NCI-H1092 treated with DMSO at 0.1 percent for 48 hours (cell line): ENCODE results near the gene CEACAM6.
A peak's percentile ranks its signal among the peaks of the same experiment; 100 is the strongest.
"Not testable (repeated sequence)": the region's sequence is repeated elsewhere in the genome, so short reads cannot be mapped to it uniquely, and the experiment has no call there.

ENCODE experiments used
- DNase-seq: peaks from one replicate; lab custom pipeline; 2025; lab: John Stamatoyannopoulos, UW

CEACAM6 gene

DNA sequence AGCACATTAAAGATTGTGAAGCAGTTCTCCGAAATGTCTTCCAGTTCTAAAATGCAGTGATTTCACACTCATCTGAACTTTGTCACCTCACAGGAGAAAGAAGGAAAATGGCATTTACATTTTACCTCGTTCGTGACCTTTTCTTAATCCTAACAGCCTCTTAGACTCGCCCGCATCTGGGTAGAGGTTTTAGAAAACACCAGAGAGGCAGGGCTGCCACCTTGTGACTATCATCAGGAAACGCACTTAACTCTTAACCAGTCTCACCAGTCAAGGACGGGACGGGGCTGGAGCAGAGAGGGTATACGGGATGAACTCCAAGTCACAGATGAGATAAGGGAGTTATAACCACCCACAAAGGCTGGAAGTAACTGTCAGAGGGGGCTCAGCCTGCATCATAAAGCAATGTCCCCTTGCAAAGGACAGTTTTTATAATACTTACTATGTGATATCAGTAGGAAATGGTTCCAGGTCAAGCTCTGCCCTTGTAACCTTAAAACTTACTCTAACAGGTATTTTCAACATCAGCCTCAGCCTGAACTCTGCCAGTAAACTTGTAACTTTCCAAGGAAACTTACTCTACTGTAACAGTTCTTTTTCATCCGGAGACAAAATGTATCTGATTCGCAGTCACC is 8.6 kb upstream of the CEACAM6 start:
- DNase-seq: peak; percentile 84

DNA sequence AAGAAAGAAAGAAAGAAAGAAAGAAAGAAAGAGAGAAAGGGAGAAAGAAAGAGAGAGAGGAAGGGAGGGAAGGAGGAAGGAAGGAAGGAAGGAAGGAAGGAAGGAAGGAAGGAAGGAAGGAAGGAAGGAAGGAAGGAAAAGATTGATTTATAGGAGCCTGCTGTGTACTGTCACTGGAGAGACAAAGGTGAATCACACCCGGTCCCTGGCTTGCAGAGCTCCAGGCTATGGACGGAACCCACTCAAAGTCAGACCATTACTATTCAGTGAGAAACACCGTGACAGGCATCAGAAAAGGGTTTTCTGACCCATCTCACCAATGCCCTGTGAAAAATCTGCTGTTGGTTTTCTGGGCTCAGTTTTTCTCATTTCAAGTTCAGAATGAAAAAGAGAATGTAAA is 7.3 kb upstream of the CEACAM6 start:
- no peak for DNase-seq

DNA sequence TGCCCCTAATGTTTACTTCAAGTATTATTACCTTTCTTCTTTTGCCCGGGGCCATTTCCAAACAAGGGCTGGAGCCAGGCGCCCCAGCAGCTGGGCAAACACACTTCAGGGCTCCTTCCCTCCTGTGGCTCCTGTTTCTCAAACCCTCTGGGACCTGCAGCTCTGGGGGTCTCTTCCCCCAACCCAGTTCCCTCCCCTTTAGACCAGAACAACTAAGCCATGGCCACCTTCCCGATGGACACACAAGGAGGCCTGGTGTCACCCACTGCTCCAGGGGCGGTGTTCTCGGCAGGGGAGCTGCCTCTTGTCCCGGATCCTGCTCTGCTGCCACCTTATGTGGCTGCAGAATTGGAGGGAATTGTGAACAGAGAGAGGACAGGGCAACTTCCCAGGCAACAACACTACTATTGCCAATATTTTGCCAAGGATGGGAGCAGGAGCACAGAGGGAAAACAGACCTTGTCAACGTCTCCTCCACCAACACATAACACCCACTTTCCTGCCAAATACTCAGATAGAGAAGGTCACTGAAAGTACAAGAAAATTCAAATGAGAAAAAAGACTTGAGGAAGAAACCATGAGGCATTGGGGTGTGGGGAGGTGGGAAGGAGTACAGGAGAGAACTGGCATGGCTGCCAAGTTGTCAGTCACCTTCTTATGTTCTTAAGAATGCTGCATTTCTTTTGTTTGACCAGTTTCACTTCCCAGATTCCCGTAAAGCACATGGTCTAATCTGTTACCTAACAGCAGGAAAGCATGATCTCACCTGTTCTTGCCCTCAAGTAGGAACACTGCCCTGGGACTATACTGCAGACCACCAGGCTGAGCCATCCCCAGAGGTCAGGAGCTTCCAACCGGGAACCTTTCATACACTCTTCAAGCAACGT is 4.8 kb upstream of the CEACAM6 start:
- DNase-seq: peak; percentile 57

DNA sequence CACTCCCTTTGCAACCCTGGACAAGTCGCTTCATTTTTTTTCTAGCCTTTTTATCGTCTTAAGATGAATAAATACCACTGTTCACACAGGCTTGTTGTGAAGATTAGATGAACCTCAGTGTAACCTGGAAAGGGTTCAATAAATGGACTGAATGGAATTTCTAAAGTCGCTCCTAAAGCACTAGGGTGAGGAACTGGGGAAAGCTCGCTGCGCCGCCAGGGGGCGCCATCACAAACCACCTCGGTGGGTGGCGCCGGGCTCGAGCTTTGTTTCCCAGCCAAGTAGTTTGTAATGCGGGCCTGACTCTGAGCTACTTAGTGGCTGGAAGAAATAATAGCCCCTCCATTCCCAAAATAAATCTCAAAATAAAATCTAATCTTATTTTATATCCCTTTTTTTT is 2.2 kb upstream of the CEACAM6 start:
- no peak for DNase-seq

DNA sequence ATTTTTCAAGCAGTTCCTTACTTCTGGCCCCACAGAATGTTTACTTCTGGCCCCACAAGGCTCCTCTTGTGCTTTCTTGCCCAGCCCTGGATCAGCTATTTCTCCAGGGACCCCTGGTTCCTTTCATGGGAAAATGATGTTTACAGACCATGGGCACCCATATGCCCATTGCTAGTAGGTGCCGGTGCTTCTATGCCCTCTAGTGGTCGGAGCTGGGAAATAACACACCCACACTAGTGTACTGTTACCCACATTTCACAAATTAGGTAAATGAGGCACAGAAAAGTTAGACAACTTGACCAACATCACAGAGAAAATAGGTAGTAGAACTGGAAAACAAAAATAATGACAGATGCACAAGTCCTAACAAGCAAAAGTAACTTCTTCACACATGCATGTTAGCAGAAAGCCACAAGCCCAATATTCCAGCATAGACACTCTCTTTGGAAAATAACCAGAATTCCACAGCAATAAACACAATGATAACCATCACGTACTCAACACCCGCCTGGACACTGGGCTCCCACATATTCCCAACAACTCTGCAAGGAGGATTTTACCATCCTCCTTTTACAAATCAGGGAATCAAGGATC is 1.3 kb upstream of the CEACAM6 start:
- DNase-seq: peak; percentile 77

DNA sequence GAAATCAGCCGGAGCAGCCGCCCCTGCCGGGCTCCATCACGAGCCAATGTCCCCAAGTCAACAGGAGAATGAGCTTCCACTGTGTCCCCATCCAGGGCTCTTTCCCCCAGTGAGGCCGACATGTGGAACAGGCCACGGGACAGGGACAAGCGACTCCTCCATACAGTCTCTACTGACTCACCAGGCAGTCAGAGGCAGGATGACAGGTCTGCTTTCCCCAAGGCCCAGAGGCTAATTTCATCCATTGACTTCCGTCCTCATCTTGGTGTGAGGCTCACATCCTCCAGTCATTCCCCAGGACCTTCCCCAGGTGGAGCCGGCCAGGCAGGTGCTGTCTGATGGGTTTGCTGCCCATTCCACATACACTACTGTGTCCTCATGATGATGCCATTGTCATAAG is 3.5 kb downstream of the CEACAM6 start:
- no peak for DNase-seq

DNA sequence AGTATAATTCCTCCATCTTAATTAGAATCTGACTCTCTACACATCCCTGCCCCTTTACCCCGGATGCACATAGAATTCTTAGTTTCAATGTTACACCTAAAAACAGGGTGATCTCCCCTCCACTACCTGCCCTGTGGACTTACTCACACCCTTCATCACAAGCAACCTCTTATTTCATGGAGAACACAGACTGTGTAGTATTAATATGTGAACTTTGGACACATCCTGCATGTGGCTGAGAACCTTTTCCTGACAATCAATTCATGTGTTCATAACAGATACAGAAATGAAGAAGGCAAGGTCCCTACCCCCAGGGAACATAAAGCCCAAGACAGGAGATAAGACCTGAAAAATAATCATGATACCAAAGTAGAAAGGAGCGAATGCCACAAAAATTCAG is 11.8 kb downstream of the CEACAM6 start:
- DNase-seq: no peak

DNA sequence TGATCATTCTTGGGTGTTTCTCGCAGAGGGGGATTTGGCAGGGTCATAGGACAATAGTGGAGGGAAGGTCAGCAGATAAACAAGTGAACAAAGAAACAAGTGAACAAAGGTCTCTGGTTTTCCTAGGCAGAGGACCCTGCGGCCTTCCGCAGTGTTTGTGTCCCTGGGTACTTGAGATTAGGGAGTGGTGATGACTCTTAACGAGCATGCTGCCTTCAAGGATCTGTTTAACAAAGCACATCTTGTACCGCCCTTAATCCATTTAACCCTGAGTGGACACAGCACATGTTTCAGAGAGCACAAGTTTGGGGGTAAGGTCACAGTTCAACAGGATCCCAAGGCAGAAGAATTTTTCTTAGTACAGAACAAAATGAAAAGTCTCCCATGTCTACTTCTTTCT is 12.8 kb downstream of the CEACAM6 start:
- not testable (repeated sequence) for DNase-seq

DNA sequence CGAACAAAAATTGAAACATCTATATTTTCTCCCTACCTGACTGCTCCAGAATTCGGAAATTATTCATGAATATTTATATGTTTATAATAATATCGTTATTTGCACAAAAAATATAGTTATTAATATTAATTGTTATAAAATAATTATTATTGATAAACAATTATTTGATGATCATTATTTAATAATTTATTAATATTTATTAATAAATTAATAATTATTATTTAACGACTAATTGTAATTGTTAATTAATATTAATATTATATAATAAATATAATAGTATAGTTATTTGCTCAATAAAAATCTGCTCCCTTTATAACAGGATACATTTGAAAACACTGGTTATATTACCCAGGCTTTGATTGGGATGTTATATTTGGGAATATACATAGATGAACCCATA is 14.3 kb downstream of the CEACAM6 start:
- no peak for DNase-seq

DNA sequence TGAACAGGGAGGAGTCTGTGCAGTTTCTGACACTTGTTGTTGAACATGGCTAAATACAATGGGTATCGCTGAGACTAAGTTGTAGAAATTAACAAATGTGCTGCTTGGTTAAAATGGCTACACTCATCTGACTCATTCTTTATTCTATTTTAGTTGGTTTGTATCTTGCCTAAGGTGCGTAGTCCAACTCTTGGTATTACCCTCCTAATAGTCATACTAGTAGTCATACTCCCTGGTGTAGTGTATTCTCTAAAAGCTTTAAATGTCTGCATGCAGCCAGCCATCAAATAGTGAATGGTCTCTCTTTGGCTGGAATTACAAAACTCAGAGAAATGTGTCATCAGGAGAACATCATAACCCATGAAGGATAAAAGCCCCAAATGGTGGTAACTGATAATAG is 16.1 kb downstream of the CEACAM6 start:
- no peak for DNase-seq

DNA sequence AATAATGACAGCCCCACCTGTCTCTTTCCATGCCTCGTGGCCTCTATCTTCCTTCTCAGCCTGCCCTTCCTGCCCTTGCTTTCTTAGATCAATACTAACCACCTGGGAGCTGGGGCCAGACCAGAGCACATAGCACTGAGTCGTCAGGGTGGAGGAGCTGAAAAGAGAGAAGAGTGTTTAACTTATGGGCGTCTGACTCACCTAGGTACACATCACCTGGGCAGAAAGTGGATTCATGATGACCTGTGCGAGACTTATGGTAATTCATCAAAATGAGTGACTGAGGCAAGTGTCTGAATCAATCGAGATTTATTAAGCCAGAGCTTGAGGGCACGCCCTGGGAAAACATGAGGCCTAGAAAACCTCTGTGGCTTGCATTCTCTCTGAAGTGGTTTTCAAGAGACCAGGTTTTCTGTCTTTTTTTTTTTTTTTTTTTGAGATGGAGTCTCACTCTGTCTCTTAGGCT is 19.2 kb downstream of the CEACAM6 start:
- DNase-seq: peak; percentile 86

DNA sequence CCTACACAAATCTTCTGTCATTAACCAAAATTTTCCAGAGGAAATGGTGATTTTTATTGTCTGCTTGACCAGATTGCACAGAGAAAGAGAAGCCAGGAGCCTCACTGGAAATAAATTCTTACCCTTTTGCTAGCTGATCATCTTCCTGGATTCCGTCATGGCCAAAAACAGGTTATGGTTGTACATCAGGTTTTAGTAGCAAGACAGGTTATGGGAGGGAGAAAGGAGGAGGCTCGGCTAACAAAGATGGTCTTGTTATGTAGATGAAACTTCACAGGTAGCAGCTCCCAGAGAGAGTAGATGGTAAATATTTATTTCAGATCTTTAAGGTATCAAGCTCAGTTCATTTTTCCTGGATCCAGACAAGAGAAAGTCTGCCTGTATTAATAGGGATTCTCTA is 21.4 kb downstream of the CEACAM6 start:
- DNase-seq: no peak

DNA sequence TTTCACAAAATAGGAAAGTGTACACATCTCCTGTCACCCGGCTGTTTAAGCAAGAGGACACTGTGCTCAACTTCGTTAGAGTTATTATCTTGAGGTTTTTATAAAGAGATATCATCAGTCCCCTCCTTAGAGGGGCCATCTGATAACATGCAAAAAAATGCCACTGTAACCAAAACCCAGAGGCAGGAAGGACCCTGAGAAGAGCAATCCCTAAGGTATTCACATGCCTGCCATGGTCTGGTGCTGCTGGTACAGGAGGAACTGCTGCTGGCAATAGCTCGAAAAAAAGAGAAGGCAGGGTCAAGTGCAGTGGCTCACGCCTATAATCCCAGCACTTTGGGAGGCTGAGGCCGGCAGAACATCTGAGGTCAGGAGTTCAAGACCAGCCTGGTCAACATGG is 28.3 kb downstream of the CEACAM6 start:
- no peak for DNase-seq

DNA sequence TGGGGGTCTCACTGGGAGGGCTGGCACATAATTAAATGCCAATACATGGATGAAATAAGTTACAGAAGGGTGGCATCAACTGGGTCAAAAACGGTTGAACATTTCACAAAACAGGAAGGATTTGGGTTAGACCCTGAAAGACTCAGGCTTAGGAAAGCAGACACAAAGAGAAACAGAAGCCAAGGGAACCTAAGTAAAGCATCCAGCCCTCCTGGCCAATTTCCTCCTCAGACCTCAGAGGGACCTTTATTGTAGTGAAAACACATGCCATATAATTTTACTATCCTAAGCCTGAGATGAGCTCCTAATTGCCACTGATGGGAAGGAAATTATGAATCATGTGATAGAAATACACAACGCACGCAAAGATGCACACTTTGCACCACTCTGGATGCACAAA is 29.0 kb downstream of the CEACAM6 start:
- DNase-seq: no peak

DNA sequence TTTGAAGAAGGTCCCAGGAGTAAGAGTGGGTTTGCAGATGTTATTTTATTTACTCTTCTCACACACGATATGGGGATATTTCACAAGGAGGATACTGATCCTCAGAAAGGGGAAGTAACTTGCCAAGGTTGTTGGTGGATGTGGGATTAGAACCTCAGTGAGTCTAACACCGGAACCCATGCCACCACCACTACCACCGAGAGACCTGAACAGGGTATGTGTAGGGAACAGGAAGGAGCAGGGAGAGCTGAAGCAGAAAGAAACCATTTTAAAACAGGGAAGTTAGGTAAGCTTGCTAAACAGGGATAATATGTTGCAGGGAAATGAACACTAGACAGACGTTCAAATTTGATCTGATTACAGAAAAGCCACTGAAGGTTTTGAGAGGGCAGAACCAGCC is 29.4 kb downstream of the CEACAM6 start:
- DNase-seq: no peak

DNA sequence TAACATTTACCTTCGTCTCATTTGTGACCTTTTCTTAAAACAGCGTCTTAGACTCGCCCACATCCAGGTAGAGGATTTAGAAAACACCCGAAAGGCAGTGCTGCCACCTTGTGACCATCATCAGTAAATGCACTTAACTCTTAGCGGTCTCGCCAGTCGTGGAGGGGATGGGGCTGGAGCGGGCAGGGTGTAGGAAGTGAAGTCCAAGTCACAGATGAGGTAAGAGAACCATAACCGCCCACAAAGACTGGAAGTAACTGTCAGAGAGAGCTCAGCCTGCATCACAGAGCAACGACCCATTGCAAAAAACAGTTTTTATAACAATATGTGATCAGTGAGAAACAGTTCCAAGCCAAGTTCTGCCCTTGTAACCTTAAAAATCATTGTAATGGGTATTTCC is 30.3 kb downstream of the CEACAM6 start:
- peak; percentile 87 for DNase-seq

DNA sequence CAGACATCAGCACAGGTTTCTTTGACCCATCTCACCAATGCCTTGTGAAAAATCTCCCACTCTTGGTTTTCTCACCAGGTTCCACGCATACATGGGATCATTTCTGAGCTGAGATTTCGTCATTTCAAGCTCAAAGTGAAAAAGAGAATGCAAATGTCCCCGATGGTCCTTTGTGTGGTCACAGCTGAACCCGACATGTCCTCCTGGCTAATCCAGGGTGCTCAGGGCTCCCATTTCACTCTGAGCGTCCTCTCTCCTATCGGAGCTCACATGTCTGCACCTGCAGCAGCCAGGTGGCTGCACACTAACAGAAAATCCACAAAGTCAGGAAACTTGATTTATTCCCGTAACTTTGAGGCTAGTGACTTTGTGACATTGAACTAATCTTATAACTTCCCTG is 31.7 kb downstream of the CEACAM6 start:
- DNase-seq: no peak

DNA sequence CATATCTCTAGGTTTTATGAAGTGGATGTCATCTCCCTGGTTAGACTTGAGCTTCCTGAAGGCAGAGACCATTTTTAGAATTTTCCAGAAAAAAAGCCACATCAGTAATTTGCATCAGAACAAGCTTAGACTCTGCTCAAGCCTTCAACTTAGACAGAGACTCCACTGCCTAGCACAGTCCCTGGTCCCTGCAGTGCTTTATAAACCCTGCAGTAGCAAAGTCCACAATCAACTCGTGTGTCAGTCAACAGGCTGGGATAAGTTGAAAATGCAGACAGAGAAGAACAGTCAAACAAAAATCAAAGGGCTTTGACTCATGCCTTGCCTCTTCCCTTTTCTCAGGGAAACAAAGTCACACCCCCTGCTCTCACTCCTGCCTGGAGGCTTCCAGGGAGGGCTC is 33.2 kb downstream of the CEACAM6 start:
- not testable (repeated sequence) for DNase-seq

DNA sequence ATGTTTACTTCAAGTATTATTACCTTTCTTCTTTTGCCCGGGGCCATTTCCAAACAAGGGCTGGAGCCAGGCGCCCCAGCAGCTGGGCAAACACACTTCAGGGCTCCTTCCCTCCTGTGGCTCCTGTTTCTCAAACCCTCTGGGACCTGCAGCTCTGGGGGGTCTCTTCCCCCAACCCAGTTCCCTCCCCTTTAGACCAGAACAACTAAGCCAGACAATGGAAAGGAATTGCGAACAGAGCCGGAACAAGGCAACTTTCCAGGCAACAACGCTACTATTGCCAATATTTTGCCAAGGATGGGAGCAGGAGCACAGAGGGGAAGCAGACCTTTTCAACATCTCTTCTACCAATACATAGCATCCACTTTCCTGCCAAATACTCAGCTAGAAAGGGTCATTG is 33.7 kb downstream of the CEACAM6 start:
- DNase-seq: peak; percentile 94

DNA sequence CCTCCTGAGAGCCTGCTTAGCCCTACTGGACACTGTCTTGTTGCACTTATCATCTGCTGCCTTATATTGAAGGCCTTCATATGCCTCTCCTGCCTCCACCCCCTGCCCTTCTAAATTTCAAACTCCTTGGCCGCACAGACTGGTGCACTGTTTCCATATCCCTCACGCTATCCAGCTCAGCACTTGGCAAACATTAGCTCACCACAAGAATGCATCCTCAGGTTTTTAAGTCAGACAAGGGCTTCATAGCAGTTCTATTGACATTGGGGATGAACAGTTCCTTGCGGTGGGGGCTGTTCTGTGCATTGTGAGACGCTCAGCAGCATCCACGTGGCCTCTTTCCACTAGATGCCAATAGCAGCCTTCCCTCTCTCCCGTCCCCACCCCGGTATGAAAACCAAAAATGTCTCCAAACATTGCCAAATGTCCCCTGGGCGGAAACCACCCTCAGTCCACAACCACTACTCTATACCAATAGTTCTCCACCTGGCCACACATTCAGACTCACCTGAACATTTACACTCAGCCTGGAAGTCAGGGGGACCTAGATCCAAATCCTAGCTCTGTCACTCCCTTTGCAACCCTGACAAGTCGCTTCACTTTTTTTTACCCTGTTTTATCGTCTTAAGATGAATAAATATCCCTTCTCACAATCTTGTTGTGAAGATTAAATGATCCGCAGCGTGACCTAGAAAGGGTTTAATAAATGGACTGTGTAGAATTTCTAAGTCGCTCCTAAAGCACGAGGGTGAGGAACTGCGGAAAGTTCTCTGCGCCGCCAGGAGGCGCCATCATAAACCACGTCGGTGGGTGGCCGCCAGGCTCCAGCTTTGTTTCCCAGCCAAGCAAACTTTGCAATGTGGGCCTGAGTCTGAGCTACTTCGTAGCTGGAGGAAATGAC is 37.4 kb downstream of the CEACAM6 start:
- peak; percentile 13 for DNase-seq

DNA sequence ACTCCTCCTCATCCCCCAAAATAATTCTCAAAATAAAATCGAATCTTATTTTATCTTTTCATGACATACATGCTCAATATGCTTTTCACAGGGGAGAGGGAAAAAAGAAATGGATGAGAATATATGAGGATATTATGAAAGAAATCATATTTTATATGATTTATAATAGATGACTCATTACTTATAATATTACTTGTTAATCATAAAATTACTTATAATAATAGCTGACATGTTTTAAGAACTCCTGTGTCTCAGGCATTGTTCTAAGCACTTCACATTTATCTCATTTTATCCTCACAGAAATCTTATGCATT is 38.0 kb downstream of the CEACAM6 start:
- no peak for DNase-seq

DNA sequence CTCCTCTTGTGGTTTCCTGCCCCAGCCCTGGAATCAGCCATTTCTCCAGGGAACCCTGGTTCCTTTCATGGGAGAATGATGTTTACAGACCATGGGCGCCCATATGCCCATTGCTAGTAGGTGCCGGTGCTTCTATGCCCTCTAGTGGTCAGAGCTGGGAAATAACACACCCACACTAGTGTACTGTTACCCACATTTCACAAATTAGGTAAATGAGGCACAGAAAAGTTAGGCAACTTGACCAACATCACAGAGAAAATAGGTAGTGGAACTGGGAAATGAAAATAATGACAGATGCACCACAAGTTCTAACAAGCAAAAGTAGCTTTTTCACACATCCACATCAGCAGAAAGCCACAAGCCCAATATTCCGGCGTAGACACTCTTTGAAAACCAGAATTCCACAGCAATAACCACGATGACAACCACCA is 39.7 kb downstream of the CEACAM6 start:
- DNase-seq: peak; percentile 71
